MM.1S (cell line): Measurements from ENCODE around the gene CEP78.

Experiments
- DNase-seq: peaks from one replicate; pipeline ENCODE4 v3.0.0-alpha.2; 2015
- H2AFZ ChIP-seq: fragments of 300-600 bp; sonication (generic); 2 replicates; pipeline ENCODE4 v1.6.0; 2016; ENCODE audit warnings: antibody characterized with exemption, low read length
- H3F3A ChIP-seq: fragments of 300-600 bp; sonication (generic); 2 replicates; pipeline ENCODE4 v1.6.1; 2016; ENCODE audit warnings: mild to moderate bottlenecking, antibody characterized with exemption, low read length, moderate library complexity, mixed read lengths; ENCODE audit not compliant: insufficient read depth
- H3K27ac ChIP-seq: fragments of 300-600 bp; sonication (generic); 2 replicates; pipeline ENCODE4 v1.5.1; 2016; ENCODE audit warnings: mild to moderate bottlenecking, low read length
- H3K27me3 ChIP-seq: fragments of 300-600 bp; sonication (generic); replicated peaks from 2 replicates; pipeline ENCODE4 v1.6.0; 2016; ENCODE audit warnings: low read length; ENCODE audit not compliant: insufficient read depth
- H3K36me3 ChIP-seq: fragments of 300-600 bp; sonication (generic); replicated peaks from 2 replicates; pipeline ENCODE4 v1.6.1; 2016; ENCODE audit warnings: mild to moderate bottlenecking, low read length, mixed read lengths; ENCODE audit not compliant: insufficient read depth
- H3K4me1 ChIP-seq: fragments of 300-600 bp; sonication (generic); 2 replicates; pipeline ENCODE4 v1.6.1; 2016; ENCODE audit warnings: low read length, mixed read lengths
- H3K4me2 ChIP-seq: fragments of 300-600 bp; sonication (generic); 2 replicates; pipeline ENCODE4 v1.6.0; 2016; ENCODE audit warnings: low read depth, low read length
- H3K4me3 ChIP-seq: fragments of 300-600 bp; sonication (generic); 2 replicates; pipeline ENCODE4 v1.5.1; 2016; ENCODE audit warnings: low read length, mixed read lengths
- H3K79me2 ChIP-seq: fragments of 300-600 bp; sonication (generic); 2 replicates; pipeline ENCODE4 v1.6.1; 2016; ENCODE audit warnings: mixed run types, low read length, mixed read lengths
- H3K9ac ChIP-seq: fragments of 300-600 bp; sonication (generic); 2 replicates; pipeline ENCODE4 v1.6.1; 2016; ENCODE audit warnings: low read length, mixed read lengths
- H3K9me2 ChIP-seq: fragments of 300-600 bp; sonication (generic); replicated peaks from 2 replicates; pipeline ENCODE4 v1.6.1; 2016; ENCODE audit warnings: mild to moderate bottlenecking, low read length, mixed read lengths; ENCODE audit not compliant: insufficient read depth
- H3K9me3 ChIP-seq: fragments of 300-600 bp; sonication (generic); replicated peaks from 2 replicates; pipeline ENCODE4 v1.6.1; 2016; ENCODE audit warnings: mild to moderate bottlenecking, low read length, mixed read lengths; ENCODE audit not compliant: insufficient read depth
- H4K20me1 ChIP-seq: fragments of 300-600 bp; sonication (generic); 2 replicates; pipeline ENCODE4 v1.6.1; 2016; ENCODE audit warnings: mild to moderate bottlenecking, low read length, moderate library complexity, mixed read lengths; ENCODE audit not compliant: insufficient read depth
- CTCF ChIP-seq: fragments of 300-600 bp; sonication (generic); IDR thresholded peaks from 2 replicates; pipeline ENCODE4 v1.5.1; 2016; ENCODE audit warnings: antibody characterized with exemption, low read length, mixed read lengths
- EZH2 ChIP-seq: fragments of 300-600 bp; sonication (generic); optimal IDR thresholded peaks from 2 replicates; pipeline ENCODE3; 2017; ENCODE audit warnings: low read depth, mild to moderate bottlenecking, antibody characterized with exemption, low read length, mixed read lengths
- EZH2phosphoT487 ChIP-seq: fragments of 300-600 bp; sonication (generic); IDR thresholded peaks from 2 replicates; pipeline ENCODE4 v1.6.1; 2018; ENCODE audit warnings: antibody characterized with exemption, low read length

Gene CEP78

DNA sequence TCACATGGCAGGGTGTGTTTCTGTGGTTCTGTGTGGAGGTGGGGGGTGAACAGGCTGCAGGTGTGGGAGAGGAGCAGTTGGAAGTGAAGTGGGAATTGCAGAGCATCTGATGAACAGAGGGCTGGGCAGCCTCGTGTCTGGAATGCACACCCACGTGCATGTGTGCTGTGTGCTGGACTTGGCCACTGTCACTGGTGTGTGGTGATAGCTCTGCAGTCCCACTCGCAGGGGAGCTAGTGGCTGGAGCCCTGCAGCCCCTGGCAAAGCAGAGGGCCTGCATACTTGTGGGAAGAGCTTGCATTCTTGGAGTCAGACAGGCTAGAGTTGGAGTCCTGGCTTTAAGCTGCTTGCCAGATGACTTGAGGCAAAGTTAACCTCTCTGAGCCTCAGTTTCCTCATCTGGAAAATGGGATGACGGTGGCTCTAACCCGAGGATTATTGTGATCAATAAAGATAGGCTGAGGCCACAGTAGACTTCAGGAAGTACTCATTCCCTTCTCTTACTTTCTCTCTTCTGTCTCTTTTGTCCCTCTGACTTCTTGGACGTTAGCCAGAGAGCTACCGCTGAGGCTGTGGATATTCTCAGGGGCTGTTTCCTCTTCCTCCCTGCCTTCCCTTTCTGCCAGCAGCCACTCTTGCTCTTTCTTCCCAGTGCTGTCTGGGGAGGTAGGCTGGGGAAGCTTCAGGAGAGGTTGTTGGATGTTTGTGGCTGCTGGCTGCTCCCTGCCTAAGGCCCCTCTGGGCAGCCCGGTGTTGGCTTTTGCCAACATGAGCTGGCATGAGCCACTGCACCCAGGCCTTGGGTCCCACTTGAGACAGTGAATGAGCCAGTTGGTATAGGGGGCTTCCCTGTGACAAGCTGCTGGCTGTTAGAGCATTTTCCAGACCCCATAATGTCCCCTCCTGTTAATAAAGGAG is 79.3 kb downstream of the CEP78 start:
- no peak overlapping the region for H3K4me3 ChIP-seq
- TF ChIP-seq EZH2 = no peak
- TF ChIP-seq CTCF = no peak
- H3F3A ChIP-seq = no peaks in the 10 kb centered on the region
- DNase-seq = no peak
- no peaks in the 10 kb centered on the region for H3K79me2 ChIP-seq
- H3K9me3 ChIP-seq = no peaks in the 10 kb centered on the region
- H3K36me3 ChIP-seq = no peaks in the 10 kb centered on the region; the same call in none of the 2 replicates
- no peaks in the 10 kb centered on the region for H4K20me1 ChIP-seq
- H2AFZ ChIP-seq = no peak overlapping the region
- H3K4me1 ChIP-seq = no peaks in the 10 kb centered on the region
- H3K4me2 ChIP-seq = no peak overlapping the region
- no peaks in the 10 kb centered on the region for H3K9me2 ChIP-seq
- no peak overlapping the region for H3K9ac ChIP-seq
- H3K27me3 ChIP-seq = no peaks in the 10 kb centered on the region
- H3K27ac ChIP-seq = no peak overlapping the region

DNA sequence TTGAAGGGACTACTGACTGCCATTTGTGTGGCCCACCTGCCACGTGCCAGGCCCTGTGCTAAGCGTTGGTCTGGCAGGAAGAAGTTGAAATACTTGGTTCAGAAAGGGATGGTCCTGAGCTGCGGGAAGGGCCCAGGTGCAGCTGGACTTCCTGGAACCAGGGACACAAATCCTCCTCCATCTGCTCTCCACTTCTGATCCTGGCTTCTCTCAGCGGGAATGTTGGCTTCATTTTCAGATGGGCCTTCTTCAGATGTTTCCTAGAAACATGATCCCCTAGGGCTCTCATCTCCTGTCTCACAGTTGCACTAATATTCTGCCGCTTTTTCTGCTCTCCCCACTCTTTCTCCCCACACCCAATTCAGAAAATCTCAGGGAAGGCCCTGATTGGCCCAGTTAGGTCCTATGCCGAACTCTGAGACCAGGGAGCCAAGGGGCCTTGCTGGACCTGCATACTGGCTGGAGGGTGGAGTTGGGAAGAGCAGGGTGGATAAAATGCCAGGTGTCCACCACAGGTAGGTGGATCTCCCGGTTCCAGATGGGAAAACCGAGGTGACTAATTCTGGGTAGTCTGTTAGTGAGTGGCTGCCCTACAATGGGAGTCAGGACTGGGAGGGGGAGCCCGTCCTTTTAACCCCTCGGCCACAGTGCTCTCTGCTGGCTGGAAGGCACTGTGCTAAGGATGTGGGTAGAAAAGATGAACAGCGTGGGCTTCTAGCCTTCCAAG is 80.5 kb downstream of the CEP78 start:
- H4K20me1 ChIP-seq = no peaks in the 10 kb centered on the region
- no peaks in the 10 kb centered on the region; the same call in none of the 2 replicates for H3K36me3 ChIP-seq

DNA sequence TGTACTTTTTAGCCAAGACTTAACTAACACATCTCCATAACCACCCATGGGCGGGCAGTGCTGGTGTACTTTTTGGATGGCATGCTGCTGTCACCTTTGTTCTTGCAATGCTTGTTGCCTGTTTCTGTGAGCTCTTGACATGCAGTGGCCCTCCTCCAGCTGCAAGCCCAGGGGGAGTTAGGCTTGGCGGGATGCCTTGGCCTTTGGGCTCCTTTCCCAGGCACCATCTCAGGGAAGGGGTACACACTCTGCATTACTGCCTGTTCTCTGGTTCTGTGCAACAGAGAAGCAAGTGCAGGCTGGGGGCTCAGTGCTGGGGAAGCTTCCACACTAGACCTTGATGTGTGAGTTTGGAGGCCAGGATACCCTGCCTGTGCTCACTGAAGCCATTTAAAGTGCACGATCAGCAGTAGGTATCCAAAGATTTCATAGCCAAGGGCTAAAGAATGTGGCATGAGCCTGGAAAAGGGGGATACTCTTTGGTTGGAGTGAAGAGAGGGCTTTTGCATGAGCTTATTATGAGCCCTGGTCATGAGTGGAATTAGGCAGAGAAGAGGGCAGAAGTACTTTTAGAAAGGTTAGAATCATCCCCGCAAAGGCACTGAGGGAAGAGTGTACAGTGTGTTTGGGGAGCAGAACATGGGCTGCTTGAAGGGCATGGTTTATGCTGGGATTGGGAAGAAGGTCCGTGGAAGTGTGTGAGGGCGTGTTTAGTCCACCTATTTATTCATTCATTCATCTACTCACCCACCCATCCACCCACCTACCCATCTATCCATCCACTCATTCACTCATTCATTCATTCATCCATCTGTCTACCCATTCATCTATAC is 83.5 kb downstream of the CEP78 start:
- Histone ChIP-seq H3K9me3 (no peaks in the 10 kb centered on the region), H3F3A (no peaks in the 10 kb centered on the region), H2AFZ (no peak overlapping the region), H3K4me3 (no peak overlapping the region), H3K27me3 (no peaks in the 10 kb centered on the region), H3K36me3 (no peaks in the 10 kb centered on the region; the same call in none of the 2 replicates), H3K9ac (no peak overlapping the region), H3K4me1 (no peaks in the 10 kb centered on the region), H3K9me2 (no peaks in the 10 kb centered on the region), H3K79me2 (no peaks in the 10 kb centered on the region), H4K20me1 (no peaks in the 10 kb centered on the region), H3K4me2 (no peak overlapping the region), H3K27ac (no peak overlapping the region)
- DNase-seq = no peak
- TF ChIP-seq EZH2 (no peak), CTCF (no peak), EZH2phosphoT487 (no peak)

More for the DNA sequence above, 80.5 kb downstream of the CEP78 start:
- no peak overlapping the region for H2AFZ ChIP-seq
- H3K4me3 ChIP-seq = no peak overlapping the region
- H3K27ac ChIP-seq = no peak overlapping the region
- no peaks in the 10 kb centered on the region for H3K27me3 ChIP-seq
- H3K9me3 ChIP-seq = no peaks in the 10 kb centered on the region
- no peaks in the 10 kb centered on the region for H3F3A ChIP-seq
- no peak overlapping the region for H3K4me2 ChIP-seq
- H3K4me1 ChIP-seq = no peaks in the 10 kb centered on the region
- no peaks in the 10 kb centered on the region for H3K79me2 ChIP-seq
- no peak overlapping the region for H3K9ac ChIP-seq
- DNase-seq = no peak
- TF ChIP-seq EZH2 = no peak
- no peak for TF ChIP-seq CTCF
- no peak for TF ChIP-seq EZH2phosphoT487
- H3K9me2 ChIP-seq = no peaks in the 10 kb centered on the region
